Measurements from ENCODE around the gene F3. TPM values are rescaled to one million over a fixed set of nuclear protein-coding genes. Genes with fewer than 3 reads are reported as not detected.

The F3 gene
- total and polyA plus RNA-seq, 2 of the 13 experiments (the other 11 are each of a cell fraction or from before 2014, with no cell fraction given): 5.8 to 9.0 TPM

- H3K27ac ChIP-seq (ENCODE audit: extremely low read length, insufficient read depth, low read length): no peak overlapping the region
- ChIA-PET CTCF (ENCODE audit: low intra/inter-chr PET ratio, low total read pairs) (no interaction called here), POLR2A (no interaction called here)
- peaks cover 6 to 60% of the 10 kb centered on the region in 2 experiments for H3K36me3 ChIP-seq (replicated peaks in 1 of 2; ENCODE audit: control insufficient read depth in 1 of 2, insufficient read depth in 2 of 2, low read length in 2 of 2)
- no peaks in the 10 kb centered on the region for H4K20me1 ChIP-seq (ENCODE audit: insufficient read depth, low read length)
- H3K27me3 ChIP-seq (ENCODE audit: control insufficient read depth in 1 of 2, insufficient read depth in 2 of 2, low read length in 2 of 2): no peaks in the 10 kb centered on the region
- intact Hi-C loops (cut with micrococcal nuclease; ENCODE audit: unreplicated experiment) (no loop called here), in situ Hi-C loops (cut with HindIII; ENCODE audit: extremely low pct_ligation_motif_present, low pct_unique_long_range_greater_than_20kb) (no loop called here)
- no peak overlapping the region for H2AFZ ChIP-seq (ENCODE audit: low read length)
- no peak for DNase-seq (ENCODE audit: low spot score)
- H3K4me1 ChIP-seq (ENCODE audit: insufficient read depth, low read length): no peaks in the 10 kb centered on the region
- H3K79me2 ChIP-seq (ENCODE audit: insufficient read depth, low read length): no peaks in the 10 kb centered on the region
- no peak for FAIRE-seq
- BruUV-seq (replicated peaks): no TSS peak
- no peak overlapping the region for H3K9ac ChIP-seq (ENCODE audit: insufficient read depth, low read depth, low read length)
- no peak overlapping the region for H3K4me3 ChIP-seq (replicated peaks in 1 of 3; ENCODE audit: insufficient read depth in 1 of 3, low read depth in 2 of 3, low read length in 3 of 3)
- no peak for ATAC-seq
- H3K4me2 ChIP-seq (ENCODE audit: low read depth, low read length): no peak overlapping the region
- H3K9me3 ChIP-seq (ENCODE audit: low read length): no peaks in the 10 kb centered on the region
- 94% methylated on average over 2 of the region's 2 CpGs for WGBS (ENCODE audit: low lambda C conversion rate)
- TF ChIP-seq, protein P1, sequence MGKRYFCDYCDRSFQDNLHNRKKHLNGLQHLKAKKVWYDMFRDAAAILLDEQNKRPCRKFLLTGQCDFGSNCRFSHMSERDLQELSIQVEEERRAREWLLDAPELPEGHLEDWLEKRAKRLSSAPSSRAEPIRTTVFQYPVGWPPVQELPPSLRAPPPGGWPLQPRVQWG (CRISPR knock-in tag; IDR thresholded peaks at IDR 0.05; ENCODE audit: borderline replicate concordance, low read depth): no peak
- TF ChIP-seq ZNF441 (CRISPR knock-in tag; IDR thresholded peaks at IDR 0.05; ENCODE audit: borderline replicate concordance): no peak
- TF ChIP-seq ZNF639 (CRISPR knock-in tag; conservative IDR thresholded peaks at IDR 0.05): no peak
- TF ChIP-seq, protein P2, sequence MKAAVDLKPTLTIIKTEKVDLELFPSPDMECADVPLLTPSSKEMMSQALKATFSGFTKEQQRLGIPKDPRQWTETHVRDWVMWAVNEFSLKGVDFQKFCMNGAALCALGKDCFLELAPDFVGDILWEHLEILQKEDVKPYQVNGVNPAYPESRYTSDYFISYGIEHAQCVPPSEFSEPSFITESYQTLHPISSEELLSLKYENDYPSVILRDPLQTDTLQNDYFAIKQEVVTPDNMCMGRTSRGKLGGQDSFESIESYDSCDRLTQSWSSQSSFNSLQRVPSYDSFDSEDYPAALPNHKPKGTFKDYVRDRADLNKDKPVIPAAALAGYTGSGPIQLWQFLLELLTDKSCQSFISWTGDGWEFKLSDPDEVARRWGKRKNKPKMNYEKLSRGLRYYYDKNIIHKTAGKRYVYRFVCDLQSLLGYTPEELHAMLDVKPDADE (CRISPR knock-in tag; IDR thresholded peaks at IDR 0.05): no peak
- TF ChIP-seq HNRNPLL (IDR thresholded peaks at IDR 0.05; ENCODE audit: low read depth, low read length, poor library complexity, severe bottlenecking): no peak
- TF ChIP-seq THAP7 (CRISPR knock-in tag; IDR thresholded peaks at IDR 0.05): no peak
- TF ChIP-seq CHD4 (IDR thresholded peaks at IDR 0.05; ENCODE audit: borderline replicate concordance, low read length): no peak
- TF ChIP-seq HDAC2 (CRISPR knock-in tag; IDR thresholded peaks at IDR 0.05): no peak
- no peak for TF ChIP-seq CBX5 (CRISPR knock-in tag; IDR thresholded peaks at IDR 0.05; ENCODE audit: borderline replicate concordance)
- TF ChIP-seq MED8 (CRISPR knock-in tag; IDR thresholded peaks at IDR 0.05; ENCODE audit: insufficient replicate concordance): no peak
- no peak for TF ChIP-seq HOMEZ (CRISPR knock-in tag; IDR thresholded peaks at IDR 0.05; ENCODE audit: low read depth)
- no peak for TF ChIP-seq ZNF7 (CRISPR knock-in tag; IDR thresholded peaks at IDR 0.05)
- no peak for TF ChIP-seq SP5 (CRISPR knock-in tag; IDR thresholded peaks at IDR 0.05; ENCODE audit: borderline replicate concordance, low read depth)
- TF ChIP-seq TCF7L2 (IDR thresholded peaks at IDR 0.05; ENCODE audit: low read depth, low read length): no peak
- TF ChIP-seq, protein P3, sequence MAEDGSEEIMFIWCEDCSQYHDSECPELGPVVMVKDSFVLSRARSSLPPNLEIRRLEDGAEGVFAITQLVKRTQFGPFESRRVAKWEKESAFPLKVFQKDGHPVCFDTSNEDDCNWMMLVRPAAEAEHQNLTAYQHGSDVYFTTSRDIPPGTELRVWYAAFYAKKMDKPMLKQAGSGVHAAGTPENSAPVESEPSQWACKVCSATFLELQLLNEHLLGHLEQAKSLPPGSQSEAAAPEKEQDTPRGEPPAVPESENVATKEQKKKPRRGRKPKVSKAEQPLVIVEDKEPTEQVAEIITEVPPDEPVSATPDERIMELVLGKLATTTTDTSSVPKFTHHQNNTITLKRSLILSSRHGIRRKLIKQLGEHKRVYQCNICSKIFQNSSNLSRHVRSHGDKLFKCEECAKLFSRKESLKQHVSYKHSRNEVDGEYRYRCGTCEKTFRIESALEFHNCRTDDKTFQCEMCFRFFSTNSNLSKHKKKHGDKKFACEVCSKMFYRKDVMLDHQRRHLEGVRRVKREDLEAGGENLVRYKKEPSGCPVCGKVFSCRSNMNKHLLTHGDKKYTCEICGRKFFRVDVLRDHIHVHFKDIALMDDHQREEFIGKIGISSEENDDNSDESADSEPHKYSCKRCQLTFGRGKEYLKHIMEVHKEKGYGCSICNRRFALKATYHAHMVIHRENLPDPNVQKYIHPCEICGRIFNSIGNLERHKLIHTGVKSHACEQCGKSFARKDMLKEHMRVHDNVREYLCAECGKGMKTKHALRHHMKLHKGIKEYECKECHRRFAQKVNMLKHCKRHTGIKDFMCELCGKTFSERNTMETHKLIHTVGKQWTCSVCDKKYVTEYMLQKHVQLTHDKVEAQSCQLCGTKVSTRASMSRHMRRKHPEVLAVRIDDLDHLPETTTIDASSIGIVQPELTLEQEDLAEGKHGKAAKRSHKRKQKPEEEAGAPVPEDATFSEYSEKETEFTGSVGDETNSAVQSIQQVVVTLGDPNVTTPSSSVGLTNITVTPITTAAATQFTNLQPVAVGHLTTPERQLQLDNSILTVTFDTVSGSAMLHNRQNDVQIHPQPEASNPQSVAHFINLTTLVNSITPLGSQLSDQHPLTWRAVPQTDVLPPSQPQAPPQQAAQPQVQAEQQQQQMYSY (CRISPR knock-in tag; IDR thresholded peaks at IDR 0.05): no peak
Measured at GRCh38 chr1:94496076-94496755, 45.3 kb downstream of the F3 start.
